GM18870 (cell line): Measurements from ENCODE around the gene VPS37B.

Experiments
- ATAC-seq: cut with Tn5 transposase; IDR thresholded peaks from one replicate; pipeline ENCODE4 v1.9.1; 2021; ENCODE audit warnings: moderate library complexity; ENCODE audit not compliant: unreplicated experiment

The VPS37B gene

GRCh38 chr12:122842505-122843405, 53.2 kb downstream of the VPS37B start:
- ATAC-seq, result no peak

DNA sequence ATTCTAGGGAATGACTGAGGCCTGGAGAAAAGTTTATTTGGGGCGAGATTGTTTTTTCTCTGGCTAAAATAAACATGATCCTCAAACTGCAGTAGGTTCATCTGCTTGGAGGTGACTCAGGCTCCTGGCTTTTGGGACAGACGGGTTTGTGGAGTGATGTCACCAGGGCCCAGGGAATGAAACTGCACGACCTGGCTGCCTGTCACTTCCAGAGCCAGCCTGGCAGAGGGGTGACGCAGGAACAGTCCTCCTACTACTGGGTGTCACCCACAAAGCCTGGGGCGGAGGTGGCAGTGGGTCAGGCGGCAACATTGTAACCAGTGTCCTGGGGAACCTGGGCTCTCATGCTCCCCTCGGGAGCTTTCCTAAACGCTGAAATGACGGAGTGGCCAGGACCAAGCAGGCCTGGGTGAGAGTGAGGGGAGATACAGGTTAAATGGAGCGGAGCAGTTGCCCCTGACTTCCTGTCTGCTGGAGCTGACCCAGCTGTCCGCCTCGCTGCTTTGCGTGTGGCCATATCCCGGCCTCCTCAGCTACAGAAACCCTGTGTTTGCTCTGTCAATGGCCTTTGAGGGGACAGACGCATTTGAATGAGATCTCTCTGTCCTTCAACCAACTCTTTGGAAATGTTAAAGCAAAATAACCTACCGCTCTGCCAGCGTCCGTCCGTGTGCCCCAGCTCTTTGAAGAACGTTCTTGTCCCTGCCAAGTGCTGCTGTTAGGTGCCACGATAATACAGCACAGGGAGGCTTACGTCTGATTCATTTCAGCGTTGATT, 54.2 kb downstream of the VPS37B start:
- no peak for ATAC-seq

DNA sequence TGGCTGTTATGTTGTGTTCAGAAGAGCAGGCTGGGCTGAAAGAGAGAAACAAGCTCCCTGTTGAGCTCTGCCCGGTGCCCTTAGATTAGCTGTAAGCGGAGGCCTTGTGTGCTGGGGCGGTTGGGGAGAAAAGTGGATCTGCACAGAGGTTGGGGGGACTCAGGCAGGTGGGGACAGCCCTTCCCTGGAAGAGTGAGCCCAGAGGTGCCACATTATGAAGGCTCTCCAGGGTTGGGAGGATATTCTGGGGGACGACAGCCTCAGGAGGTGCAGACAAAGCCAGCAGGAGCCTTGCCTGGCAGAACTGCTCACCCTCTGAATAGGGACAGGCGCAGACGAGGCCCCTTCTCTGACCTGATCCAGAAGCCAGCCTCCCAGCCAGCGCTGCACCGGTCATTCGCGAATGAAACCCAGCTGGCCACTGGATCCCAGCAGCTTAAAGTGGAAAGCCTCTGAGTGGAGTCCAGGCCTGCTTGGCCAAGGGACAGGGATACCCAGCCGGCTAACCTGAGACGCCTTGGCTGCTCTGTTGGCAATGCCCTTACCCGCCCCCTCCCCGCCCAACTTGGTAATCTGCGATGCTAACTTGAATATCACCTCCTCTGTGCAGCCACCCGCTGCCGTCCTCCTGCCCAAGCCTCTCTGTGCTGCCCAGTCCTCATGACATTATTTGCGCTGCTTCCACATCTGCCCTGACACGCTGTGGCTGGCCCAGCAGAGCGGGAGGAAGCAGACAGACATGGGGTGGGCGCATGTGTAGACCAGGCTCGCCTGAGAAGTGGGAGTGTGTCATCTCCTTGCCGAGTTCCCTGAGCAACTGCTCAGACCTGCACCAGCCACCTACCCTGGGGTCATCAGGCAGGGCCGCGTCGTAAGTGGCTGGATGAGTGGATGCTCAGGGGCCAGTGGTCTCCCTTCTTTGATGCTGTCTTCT, 55.1 kb downstream of the VPS37B start:
- ATAC-seq, result no peak

DNA sequence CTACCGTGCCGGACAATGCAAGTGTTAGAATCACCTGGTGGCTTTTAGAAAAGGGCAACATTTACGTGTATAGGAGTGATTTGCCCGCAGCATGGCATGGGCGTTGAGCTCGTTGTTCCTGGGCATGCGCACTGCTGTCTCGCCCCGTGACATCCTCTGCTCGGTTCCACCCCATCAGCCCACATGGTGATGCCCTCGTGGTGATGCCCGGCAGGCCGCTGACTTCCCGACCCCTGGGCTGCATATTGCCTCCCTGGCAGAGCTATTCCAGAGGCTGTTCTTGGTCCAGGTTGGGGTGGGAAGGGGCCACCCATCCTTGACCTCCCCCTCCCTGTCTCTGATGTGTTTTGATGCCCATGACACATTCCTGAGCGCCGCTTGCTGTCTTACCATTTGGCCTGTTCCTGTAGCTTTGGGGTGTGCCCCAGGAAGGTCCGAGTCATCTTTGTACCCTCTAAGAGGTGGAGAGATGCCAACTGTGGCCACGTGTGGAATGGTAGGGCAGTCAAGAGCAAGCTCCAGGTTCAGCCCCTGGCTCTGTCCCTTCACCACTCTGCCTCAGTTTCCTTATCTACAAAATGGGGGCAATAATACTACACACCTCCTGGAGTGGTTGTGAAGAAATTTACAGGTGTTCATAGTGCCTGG, 55.9 kb downstream of the VPS37B start:
- ATAC-seq, result no peak

GRCh38 chr12:122838841-122839240, 57.1 kb downstream of the VPS37B start:
- no peak for ATAC-seq

DNA sequence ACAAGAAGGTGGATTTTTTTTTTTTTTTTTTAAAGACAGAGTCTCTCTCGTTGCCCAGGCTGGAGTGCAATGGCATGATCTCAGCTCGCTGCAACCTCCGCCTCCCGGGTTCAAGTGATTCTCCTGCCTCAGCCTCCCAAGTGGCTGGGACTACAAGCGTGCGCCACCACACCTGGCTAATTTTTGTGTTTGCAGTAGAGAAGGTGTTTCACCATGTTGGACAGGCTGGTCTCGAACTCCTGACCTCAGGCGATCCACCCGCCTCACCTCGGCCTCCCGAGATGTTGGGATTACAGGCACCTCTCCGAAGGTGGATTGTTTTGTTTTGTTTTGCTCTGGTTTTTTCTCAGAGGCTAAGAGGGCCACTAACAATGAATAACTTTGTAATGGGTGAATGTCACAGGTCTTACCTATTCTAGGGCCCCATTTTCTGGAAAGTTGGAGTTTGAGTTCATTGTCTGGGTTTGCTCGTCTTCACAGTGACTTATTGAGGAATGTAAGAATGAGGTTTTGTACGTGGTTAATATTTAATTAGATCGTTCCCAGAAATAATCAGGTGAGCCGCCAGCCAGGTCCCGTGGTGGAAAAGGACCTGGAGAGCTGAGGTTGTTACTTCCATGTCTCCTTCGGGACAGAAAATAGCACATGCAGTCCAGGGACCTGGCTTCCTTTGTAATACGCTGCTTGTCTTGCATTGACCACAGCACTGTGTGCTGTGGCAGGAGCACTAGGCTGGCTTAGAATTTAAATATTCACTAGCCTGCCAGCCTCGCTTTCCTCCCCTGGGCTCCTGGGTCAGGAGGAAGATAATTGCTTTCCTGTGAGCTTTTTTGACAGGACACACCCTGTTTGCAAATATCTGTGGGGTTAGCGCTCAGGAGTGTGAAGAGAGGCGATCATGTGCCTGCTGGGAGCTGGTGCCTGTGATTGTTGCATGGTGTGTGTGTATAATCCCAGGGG, 58.3 kb downstream of the VPS37B start:
- ATAC-seq, result no peak

DNA sequence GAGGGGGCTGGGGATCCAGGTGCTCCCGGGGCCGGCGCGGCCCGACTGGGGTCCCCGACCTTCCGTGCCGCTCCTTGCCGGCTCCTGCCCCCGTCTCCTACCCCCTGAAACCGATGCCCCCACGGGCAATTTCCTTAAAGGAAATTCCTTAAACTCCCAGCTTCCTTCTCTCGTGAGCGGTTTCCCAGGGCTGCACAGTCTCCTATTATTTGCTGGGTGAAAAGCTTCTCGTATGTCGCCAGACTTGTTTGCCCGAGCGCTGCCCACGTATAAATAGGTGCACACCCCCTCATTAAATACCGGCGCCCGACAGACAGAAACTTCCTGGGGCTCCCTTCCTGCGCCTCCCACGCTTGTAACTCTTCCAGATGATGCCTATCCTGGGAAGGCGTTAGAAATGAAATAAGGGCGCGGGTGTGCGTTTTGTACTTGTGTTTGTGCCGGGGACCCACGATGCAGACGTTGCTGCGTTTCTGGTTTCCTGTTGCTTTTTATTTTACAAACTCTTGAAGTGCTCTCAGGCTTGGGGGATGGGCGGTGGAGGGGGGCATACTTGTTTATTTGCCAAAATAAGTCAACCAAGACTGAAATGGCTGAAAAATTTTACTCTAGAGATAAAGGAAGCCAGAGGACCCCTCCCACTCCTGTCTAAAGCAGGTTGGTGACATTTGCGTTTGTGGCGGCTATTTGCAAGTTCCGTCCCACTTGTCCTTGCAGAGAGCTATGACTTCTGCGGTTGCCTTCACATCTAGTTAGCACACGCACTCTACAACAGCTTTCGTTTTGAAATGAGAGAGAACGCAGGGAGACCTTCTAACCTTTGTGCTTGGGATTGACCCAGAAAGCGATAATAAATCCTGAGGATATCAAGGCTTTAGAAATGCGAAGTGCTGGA, 59.6 kb downstream of the VPS37B start:
- ATAC-seq, result no peak

- no peak for ATAC-seq
Observed at GRCh38 chr12:122835750-122836026, 60.2 kb downstream of the VPS37B start.

GRCh38 chr12:122834921-122835749, 60.8 kb downstream of the VPS37B start, which contains the start of gene HIP1R:
Gene HIP1R (plus strand): TSS chr12:122835457. CDS start chr12:122835551, 94 bp downstream.
- no peak for ATAC-seq

DNA sequence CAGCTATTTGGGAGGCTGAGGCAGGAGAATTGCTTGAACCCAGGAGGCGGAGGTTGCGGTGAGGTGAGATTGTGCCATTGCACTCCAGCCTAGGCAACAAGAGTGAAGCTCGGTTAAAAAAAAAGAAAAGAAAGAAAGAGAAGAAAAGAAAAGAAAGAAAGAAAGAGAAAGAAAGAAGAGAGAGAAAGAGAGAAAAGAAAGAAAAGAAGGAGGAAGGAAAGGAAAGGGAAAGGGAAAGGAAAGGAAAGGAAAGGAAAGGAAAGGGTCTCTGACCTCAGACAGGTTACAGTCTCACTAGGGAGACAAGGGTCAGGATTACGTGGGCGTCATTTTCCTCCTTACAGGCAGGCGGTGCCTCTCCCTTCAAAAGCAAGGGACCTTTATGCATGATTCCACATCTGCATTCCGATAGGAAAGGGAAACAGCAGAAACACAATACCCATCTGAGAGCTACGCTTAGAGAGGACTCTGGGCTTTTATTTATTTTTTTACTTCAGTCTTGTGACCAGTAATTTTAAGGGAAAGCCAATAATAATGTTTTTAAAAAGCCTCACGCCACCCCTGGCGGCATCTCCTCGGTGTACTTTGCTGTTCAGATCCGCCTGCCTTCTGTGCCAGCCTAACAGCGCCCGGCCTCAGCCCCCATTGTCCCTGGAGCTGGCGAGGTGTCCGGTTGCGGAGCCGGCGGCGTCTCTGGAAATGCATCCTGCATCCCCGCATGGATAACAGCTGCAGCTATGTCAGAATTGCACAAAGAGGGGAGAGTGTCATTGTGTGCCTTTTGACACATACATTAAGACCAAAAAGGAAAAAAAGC, 61.6 kb downstream of the VPS37B start:
- no peak for ATAC-seq

GRCh38 chr12:122830517-122831214, 65.3 kb downstream of the VPS37B start:
- no peak for ATAC-seq

DNA sequence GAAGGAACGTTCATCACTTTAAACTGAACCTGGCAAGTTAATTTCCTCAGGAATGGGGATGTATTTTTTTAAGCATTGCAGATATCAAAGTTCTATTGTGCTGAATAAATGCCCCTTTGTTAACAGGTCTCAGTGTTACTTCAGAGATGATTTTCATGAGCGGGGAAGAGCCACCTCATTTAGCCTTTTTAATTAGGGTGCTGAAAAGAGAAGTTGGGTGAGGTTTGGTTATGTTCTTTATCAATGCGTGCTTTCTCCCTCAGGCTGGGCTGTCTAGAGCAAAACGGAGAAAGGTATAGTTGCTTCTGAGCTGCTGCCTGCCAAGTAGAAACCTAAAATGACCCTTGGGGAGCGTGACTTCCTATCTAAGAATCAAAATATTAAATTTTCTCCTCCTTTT, 68.7 kb downstream of the VPS37B start:
- ATAC-seq, result no peak

- no peak for ATAC-seq
Observed at GRCh38 chr12:122825773-122826724, 69.9 kb downstream of the VPS37B start.

- no peak for ATAC-seq
Observed at GRCh38 chr12:122823429-122823828, 72.5 kb downstream of the VPS37B start.

GRCh38 chr12:122820838-122821271, 75.1 kb downstream of the VPS37B start:
- no peak for ATAC-seq
